ENCODE data around the gene RHO. TPM values are rescaled to one million over a fixed set of nuclear protein-coding genes. Genes with fewer than 3 reads are reported as not detected.
A peak's percentile ranks its signal among the peaks of the same experiment; 100 is the strongest.
"Not testable (repeated sequence)": the region's sequence is repeated elsewhere in the genome, so short reads cannot be mapped to it uniquely, and the experiment has no call there.

RHO gene
- total and polyA plus RNA-seq, 5 donors = not detected

DNA sequence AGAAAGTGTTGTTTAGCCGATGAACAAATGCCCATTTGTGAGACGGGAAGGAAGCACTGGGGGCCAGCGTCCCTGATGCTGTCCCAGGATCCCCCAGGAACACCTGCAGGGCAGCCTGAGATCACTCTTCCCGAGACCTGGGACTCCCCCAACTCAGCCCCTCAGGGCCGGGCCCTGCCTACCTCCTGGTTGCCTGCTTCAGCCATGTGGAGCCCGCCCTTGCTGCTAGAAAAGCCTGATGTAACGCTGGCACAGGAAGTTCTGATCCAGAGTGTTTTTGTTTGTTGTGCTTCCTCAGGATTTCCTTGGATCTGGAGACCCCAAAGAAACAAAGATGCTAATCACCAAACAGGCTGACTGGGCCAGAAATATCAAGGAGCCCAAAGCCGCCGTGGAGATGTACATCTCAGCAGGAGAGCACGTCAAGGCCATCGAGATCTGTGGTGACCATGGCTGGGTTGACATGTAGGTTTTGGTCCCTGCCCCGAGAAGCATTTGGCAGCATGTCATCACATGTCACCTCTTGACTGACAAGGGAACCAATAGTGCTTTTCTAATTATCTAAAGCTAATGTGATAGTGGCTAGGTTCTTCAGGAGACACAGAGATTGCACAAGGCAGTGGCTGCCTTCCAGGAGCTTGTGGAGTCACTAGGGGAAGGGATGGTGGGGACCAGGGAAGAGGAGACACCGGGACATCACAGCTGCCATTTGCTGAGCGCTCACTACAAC, 28.7 kb upstream of the RHO start:
- not testable (repeated sequence) for H3K4me3 ChIP-seq (ENCODE audit: low read length); H3K9me3 ChIP-seq (ENCODE audit: control insufficient read depth, low read length); H3K27me3 ChIP-seq (ENCODE audit: control insufficient read depth, insufficient read depth)
- DNase-seq (peak; percentile 52 to 80 (median 73)), ATAC-seq (peak; percentile 35 to 44)
- H3K4me1 ChIP-seq (ENCODE audit: control insufficient read depth, insufficient read depth, low read length) = peaks cover 27% of the 10 kb centered on the region
- intact Hi-C loops (cut with DNase I) = loop anchor here in 2 of 4 donors (10.0 kb wide), 3 partner anchors 55 to 125 kb away; partner anchors contain the start of gene PLXND1 (in 1 of the 2)
- H3K27ac ChIP-seq (ENCODE audit: low read length) = peak overlapping the region; percentile 49
- WGBS = 61% methylated on average over 13 of the region's 14 CpGs

DNA sequence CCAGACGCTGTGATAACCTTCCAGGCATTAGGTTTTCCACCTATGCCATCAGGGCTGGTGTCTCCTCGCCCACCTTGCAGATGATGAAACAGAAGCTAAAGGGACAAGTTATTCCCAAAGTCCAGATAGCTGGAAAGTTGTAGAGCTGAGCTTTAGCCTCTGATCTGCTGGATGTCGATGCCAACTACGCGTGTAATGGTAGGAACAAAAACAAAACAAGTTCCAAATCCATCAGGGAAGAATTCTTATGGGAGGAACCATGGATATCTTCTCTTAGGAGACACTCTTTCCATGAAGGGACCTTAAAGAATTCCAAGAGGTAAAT, 28.1 kb upstream of the RHO start:
- Histone ChIP-seq H3K27me3 (ENCODE audit: control insufficient read depth, insufficient read depth) (no peaks in the 10 kb centered on the region), H3K9me3 (ENCODE audit: control insufficient read depth, low read length) (no peaks in the 10 kb centered on the region), H3K27ac (ENCODE audit: low read length) (peak overlapping the region; percentile 49), H3K4me3 (ENCODE audit: low read length) (no peak overlapping the region), H3K4me1 (ENCODE audit: control insufficient read depth, insufficient read depth, low read length) (peaks cover 31% of the 10 kb centered on the region)
- intact Hi-C loops (cut with DNase I) = loop anchor here in 1 of 4 donors (10.0 kb wide), 1 partner anchor 55 kb away; no protein-coding TSS in a partner anchor
- no peak for DNase-seq
- WGBS = 78% methylated on average over 5 of the region's 5 CpGs
- ATAC-seq = no peak

DNA sequence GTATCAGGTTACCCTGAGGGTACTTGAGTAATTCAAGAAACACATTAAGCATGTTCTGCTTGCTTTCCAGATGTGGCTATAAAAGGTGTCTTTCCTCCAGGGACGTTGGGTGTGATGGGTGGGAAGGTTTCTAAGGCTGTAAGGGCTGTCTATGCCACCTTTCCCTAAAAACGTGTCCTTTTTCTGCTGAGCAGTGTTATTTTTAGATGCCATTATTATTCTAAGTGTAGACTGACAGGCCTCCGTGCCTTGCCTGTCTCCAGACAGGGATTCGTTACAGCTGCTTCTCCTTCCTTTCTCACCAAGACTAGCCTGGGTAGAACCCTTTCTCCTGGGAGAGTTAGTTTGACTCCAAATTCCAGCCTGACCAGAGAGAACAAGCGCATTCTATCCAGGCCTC, 26.8 kb upstream of the RHO start:
- Histone ChIP-seq H3K27ac (ENCODE audit: low read length) (no peak overlapping the region), H3K9me3 (ENCODE audit: control insufficient read depth, low read length) (no peaks in the 10 kb centered on the region), H3K27me3 (ENCODE audit: control insufficient read depth, insufficient read depth) (no peaks in the 10 kb centered on the region), H3K4me3 (ENCODE audit: low read length) (no peak overlapping the region), H3K4me1 (ENCODE audit: control insufficient read depth, insufficient read depth, low read length) (peaks cover 32% of the 10 kb centered on the region)
- ATAC-seq (no peak), DNase-seq (peak in 1 of 3 donors; percentile 1)
- WGBS = 58% methylated on average over 5 of the region's 5 CpGs
- intact Hi-C loops (cut with DNase I) = loop anchor here in 1 of 4 donors (10.0 kb wide), 1 partner anchor 53 kb away; no protein-coding TSS in a partner anchor

DNA sequence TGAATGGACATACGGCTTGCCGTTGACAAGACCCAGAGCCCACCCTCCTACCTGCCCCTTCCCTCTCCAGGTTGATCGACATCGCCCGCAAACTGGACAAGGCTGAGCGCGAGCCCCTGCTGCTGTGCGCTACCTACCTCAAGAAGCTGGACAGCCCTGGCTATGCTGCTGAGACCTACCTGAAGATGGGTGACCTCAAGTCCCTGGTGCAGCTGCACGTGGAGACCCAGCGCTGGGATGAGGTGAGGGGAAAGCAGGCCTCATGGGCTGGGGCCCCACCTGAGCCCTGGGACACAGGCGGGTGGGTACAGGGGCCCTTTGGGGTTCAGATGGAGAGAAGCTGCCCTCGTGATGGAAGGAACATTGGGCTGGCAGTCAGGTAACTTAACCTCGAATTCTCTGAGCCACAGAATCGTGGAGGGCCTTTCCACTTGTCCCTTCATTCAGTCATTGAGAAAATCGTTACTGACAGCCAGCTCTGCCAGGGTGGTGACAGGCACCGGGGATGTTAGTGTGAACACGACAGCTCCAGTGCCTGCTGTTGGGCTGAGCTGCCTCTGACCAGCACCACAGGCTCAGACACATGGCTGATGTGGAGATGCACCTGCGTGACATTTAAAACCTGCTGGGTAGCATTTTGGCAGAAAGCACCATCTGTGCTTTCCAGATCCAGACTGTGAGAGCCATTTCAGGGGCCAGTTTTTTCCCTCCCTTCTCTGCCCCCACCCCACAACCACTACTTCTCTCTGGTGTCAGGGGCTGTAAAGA, 25.6 kb upstream of the RHO start:
- no peaks in the 10 kb centered on the region for H3K27me3 ChIP-seq (ENCODE audit: control insufficient read depth, insufficient read depth)
- peak in 2 of 3 donors; percentile 70 to 72 for DNase-seq
- H3K4me1 ChIP-seq (ENCODE audit: control insufficient read depth, insufficient read depth, low read length) = peaks cover 42% of the 10 kb centered on the region
- H3K9me3 ChIP-seq (ENCODE audit: control insufficient read depth, low read length) = no peaks in the 10 kb centered on the region
- H3K4me3 ChIP-seq (ENCODE audit: low read length) = no peak overlapping the region
- H3K27ac ChIP-seq (ENCODE audit: low read length) = no peak overlapping the region
- peak in 1 of 2 donors; percentile 43 for ATAC-seq
- intact Hi-C loops (cut with DNase I) = loop anchor here in 1 of 4 donors (10.0 kb wide), 1 partner anchor 52 kb away; no protein-coding TSS in a partner anchor
- 88% methylated on average over 18 of the region's 18 CpGs for WGBS

DNA sequence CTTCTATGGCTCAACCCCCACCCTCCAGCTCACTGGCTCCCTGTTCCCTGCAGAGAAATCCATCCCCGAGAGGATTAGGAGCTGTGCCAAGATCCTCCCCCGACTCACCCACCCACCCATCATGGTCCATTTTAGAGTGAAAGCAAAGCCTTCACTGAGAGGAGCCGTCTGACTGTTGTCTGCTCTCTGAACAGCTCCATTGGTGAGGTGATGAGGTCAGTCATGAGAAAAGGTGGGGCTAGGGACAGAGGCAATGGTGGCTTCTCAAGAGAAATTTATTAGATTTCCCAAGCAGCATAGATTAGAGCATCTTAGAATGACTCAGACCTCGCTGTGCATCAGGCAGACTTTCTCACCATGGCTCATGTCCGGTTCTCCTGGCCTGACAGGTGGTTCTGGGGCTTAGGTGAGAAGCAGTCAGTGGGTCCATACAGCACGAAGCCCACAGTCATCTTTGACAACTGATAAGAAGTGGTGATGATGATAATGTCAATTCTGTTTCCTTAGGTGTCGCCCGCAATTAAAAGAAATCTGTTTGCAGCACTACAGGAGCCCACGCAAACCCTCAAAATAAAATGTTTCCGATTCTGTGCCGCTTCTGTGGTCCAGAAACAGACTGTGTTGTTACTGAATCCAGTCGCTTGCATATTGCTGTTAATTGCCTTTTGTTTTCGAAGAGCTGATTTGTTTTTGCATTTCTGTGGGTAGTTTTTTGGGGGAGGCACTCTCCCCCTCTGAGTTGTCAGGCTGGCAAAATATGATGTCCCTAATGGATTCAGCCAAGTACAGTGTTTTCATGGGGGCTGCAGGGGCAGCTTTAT, 24.8 kb upstream of the RHO start:
- WGBS = 83% methylated on average over 13 of the region's 13 CpGs
- no peak for ATAC-seq
- DNase-seq = peak in 2 of 3 donors; percentile 2 to 20
- no peak overlapping the region for H3K4me3 ChIP-seq (ENCODE audit: low read length)
- H3K27ac ChIP-seq (ENCODE audit: low read length) = no peak overlapping the region
- intact Hi-C loops (cut with DNase I) = loop anchor here in 1 of 4 donors (10.0 kb wide), 1 partner anchor 51 kb away; no protein-coding TSS in a partner anchor
- H3K27me3 ChIP-seq (ENCODE audit: control insufficient read depth, insufficient read depth) = no peaks in the 10 kb centered on the region
- peaks cover 43% of the 10 kb centered on the region for H3K4me1 ChIP-seq (ENCODE audit: control insufficient read depth, insufficient read depth, low read length)
- no peaks in the 10 kb centered on the region for H3K9me3 ChIP-seq (ENCODE audit: control insufficient read depth, low read length)

DNA sequence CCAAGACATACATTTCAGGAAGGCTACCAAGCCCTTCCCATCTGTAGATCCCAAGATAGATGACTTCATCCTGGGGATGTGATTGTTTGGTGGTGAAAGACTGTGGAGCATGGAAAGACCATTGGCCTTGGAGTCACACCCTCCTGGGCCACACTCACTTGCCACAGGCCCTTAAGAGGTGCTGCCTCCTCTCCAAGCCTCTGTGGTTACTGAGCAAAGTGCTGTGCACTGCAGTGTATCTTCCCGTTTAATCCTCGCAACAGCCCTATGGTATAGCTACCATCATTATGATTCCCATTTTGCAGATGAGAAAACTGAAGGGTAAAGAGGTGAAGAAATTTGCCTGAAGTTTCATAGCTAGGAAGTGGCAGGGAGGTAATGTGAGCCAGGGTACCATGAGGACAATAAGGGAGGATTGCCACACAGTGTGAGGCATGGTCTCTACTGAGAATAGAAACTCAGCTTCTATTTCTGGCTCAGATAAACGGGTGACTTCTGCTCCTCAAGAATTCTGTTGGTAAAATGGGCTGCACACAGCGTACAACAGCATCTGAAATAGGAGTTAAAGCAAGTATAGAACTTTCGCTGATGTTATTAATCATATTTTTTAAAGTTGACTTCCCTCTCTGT, 23.9 kb upstream of the RHO start:
- Histone ChIP-seq H3K27me3 (ENCODE audit: control insufficient read depth, insufficient read depth) (no peaks in the 10 kb centered on the region), H3K4me1 (ENCODE audit: control insufficient read depth, insufficient read depth, low read length) (peaks cover 40% of the 10 kb centered on the region), H3K27ac (ENCODE audit: low read length) (peak overlapping the region; percentile 88), H3K9me3 (ENCODE audit: control insufficient read depth, low read length) (no peaks in the 10 kb centered on the region), H3K4me3 (ENCODE audit: low read length) (no peak overlapping the region)
- DNase-seq (peak in 2 of 3 donors; percentile 1 to 2), ATAC-seq (peak; percentile 59 to 60)
- intact Hi-C loops (cut with DNase I) = loop anchor here in 1 of 4 donors (10.0 kb wide), 1 partner anchor 50 kb away; no protein-coding TSS in a partner anchor
- 74% methylated on average over 5 of the region's 5 CpGs for WGBS

DNA sequence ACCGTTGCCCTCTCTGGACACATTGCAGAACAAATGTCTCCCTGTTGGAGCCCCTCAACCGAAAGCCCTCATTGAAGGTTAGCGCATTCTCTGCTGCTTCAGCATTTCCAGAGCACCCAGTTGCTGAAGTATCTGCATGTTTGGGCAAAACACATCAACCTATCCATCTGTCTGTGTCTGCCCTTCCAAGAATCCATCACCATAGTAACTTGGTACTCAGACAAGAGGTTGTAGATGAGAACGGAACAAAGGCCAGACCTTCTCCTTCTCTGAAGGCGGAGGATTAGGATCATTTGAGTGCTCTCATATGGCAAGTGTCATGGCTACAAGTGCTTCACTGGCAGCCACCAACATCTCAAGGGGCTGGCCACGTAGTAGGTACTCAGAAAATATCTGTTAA, 23.1 kb upstream of the RHO start:
- peak overlapping the region; percentile 88 for H3K27ac ChIP-seq (ENCODE audit: low read length)
- peak in 1 of 3 donors; percentile 1 for DNase-seq
- no peak overlapping the region for H3K4me3 ChIP-seq (ENCODE audit: low read length)
- no peaks in the 10 kb centered on the region for H3K27me3 ChIP-seq (ENCODE audit: control insufficient read depth, insufficient read depth)
- H3K9me3 ChIP-seq (ENCODE audit: control insufficient read depth, low read length) = no peaks in the 10 kb centered on the region
- no peak for ATAC-seq
- intact Hi-C loops (cut with DNase I) = loop anchor here in 1 of 4 donors (10.0 kb wide), 1 partner anchor 49 kb away; no protein-coding TSS in a partner anchor
- 87% methylated on average over 6 of the region's 6 CpGs for WGBS
- H3K4me1 ChIP-seq (ENCODE audit: control insufficient read depth, insufficient read depth, low read length) = peaks cover 35% of the 10 kb centered on the region

DNA sequence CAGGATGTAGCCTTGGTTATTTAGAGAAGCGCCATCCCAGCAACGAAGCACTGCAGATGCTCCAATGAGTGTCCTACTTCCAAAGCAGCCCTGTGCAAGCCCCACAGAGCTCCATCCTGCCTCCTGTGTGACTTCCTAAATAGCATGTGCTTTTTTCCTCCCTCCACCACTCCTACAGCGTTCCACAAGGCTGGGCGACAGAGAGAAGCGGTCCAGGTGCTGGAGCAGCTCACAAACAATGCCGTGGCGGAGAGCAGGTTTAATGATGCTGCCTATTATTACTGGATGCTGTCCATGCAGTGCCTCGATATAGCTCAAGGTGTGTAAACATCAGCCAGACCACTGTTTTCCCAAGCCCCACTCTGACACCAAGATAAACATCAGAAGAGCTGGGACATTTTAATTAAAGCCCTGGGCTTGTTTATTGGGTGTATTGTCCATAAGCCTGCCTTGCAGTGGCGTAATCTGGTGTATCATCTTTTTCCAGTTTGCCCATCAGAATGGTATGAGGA, 22.2 kb upstream of the RHO start:
- DNase-seq (peak in 2 of 3 donors; percentile 11 to 15), ATAC-seq (no peak)
- no peaks in the 10 kb centered on the region for H3K27me3 ChIP-seq (ENCODE audit: control insufficient read depth, insufficient read depth)
- intact Hi-C loops (cut with DNase I) = loop anchor here in 1 of 4 donors (10.0 kb wide), 1 partner anchor 49 kb away; no protein-coding TSS in a partner anchor
- peaks cover 27% of the 10 kb centered on the region for H3K4me1 ChIP-seq (ENCODE audit: control insufficient read depth, insufficient read depth, low read length)
- no peak overlapping the region for H3K27ac ChIP-seq (ENCODE audit: low read length)
- H3K4me3 ChIP-seq (ENCODE audit: low read length) = no peak overlapping the region
- 76% methylated on average over 9 of the region's 9 CpGs for whole genome bisulfite sequencing
- H3K9me3 ChIP-seq (ENCODE audit: control insufficient read depth, low read length) = no peaks in the 10 kb centered on the region

DNA sequence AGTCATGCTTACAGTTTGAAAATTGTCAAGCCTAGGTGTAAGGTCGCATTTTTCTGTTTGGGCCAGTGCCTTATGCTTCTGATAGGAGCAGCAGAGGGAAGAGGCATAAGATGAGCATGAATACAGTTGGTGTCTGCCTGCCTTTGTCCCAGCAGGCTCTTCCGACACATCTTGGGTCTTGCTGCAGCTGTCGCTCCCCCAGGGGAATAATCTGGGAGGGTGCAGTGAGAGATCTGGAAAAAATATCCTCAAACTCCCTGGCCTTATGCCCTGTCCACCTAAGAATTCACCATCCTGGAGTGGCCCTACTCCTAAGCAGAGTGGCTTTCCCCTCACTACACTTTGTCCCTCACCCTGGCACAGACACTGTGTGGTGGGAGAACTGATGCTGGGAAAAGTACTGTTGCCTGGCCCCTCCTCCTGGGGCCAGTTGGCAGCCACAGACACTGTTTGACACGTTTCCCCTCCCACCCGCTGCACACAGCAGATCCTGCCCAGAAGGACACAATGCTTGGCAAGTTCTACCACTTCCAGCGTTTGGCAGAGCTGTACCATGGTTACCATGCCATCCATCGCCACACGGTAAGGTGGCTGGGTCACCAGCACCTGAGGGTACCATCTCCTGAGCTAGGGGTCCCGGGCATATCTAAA, 21.1 kb upstream of the RHO start:
- DNase-seq = peak in 2 of 3 donors; percentile 68 to 73
- no peaks in the 10 kb centered on the region for H3K27me3 ChIP-seq (ENCODE audit: control insufficient read depth, insufficient read depth)
- peak; percentile 75 to 79 for ATAC-seq
- no peak overlapping the region for H3K4me3 ChIP-seq (ENCODE audit: low read length)
- H3K4me1 ChIP-seq (ENCODE audit: control insufficient read depth, insufficient read depth, low read length) = peaks cover 24% of the 10 kb centered on the region
- no peaks in the 10 kb centered on the region for H3K9me3 ChIP-seq (ENCODE audit: control insufficient read depth, low read length)
- intact Hi-C loops (cut with DNase I) = loop anchor here in 1 of 4 donors (10.0 kb wide), 1 partner anchor 47 kb away; no protein-coding TSS in a partner anchor
- H3K27ac ChIP-seq (ENCODE audit: low read length) = peak overlapping the region; percentile 43
- 43% methylated on average over 9 of the region's 9 CpGs for WGBS
